Renal pelvis (tissue), 3 donors: ENCODE data around the gene CBFB. TPM values are rescaled to one million over a fixed set of nuclear protein-coding genes. Genes with fewer than 3 reads are reported as not detected.

Experiments
- polyA plus RNA-seq, 3 donors: library from polyadenylated mRNA; unstranded; fragments of 120-200 nt; gene quantifications; one replicate each; pipeline ENCODE4 v1.2.1, GENCODE V29; 2013; ENCODE audit not compliant: insufficient read length in 3 of 3

Gene CBFB
- polyA plus RNA-seq, 3 donors, result 65.4 to 70.1 (median 67.9) TPM

Other genes starting within 250 kb of the CBFB start
- under 1 TPM in 1 of 3 donors, not detected in 2; 0.18 TPM for gene TERB1, start 227.6 kb upstream of the CBFB start, polyA plus RNA-seq
- 10 to 100 TPM; 68.2 to 95.4 (median 90.5) TPM for gene NAE1, start 198.2 kb upstream of the CBFB start, polyA plus RNA-seq
- gene CA7, start 184.7 kb upstream of the CBFB start, polyA plus RNA-seq, result under 1 TPM; 0.16 to 0.73 (median 0.61) TPM
- gene PDP2, start 148.6 kb upstream of the CBFB start, polyA plus RNA-seq, result 10 to 100 TPM; 12.2 to 16.1 (median 14.3) TPM
- gene CDH16, start 110.3 kb upstream of the CBFB start, polyA plus RNA-seq, result 100 to 1,000 TPM; 267 to 319 (median 317) TPM
- 1 to 10 TPM; 2.4 to 3.3 (median 2.8) TPM for gene RRAD, start 103.6 kb upstream of the CBFB start, polyA plus RNA-seq
- 100 to 1,000 TPM in 1 of 3 donors, 10 to 100 TPM in 2; 95.1 to 102 (median 99.3) TPM for gene CIAO2B, start 94.7 kb upstream of the CBFB start, polyA plus RNA-seq
- gene CES2, start 93.6 kb upstream of the CBFB start, polyA plus RNA-seq, result 10 to 100 TPM; 42.7 to 50.2 (median 45.3) TPM
- gene CES3, start 67.9 kb upstream of the CBFB start, polyA plus RNA-seq, result 1 to 10 TPM; 2.4 to 4.6 (median 4.1) TPM
- gene CES4A, start 40.6 kb upstream of the CBFB start, polyA plus RNA-seq, result 10 to 100 TPM in 2 of 3 donors, 1 to 10 TPM in 1; 7.3 to 13.1 (median 12.2) TPM
- 10 to 100 TPM; 20.7 to 29.5 (median 28.7) TPM for gene PHAF1, start 80.8 kb downstream of the CBFB start, polyA plus RNA-seq
- 10 to 100 TPM in 1 of 3 donors, 1 to 10 TPM in 2; 8.1 to 11.9 (median 8.2) TPM for gene B3GNT9, start 121.8 kb downstream of the CBFB start, polyA plus RNA-seq
- gene TRADD, start 130.8 kb downstream of the CBFB start, polyA plus RNA-seq, result 1 to 10 TPM; 6.4 to 6.9 (median 6.6) TPM
- 1 to 10 TPM; 1.4 to 2.9 (median 2.2) TPM for gene FBXL8, start 130.8 kb downstream of the CBFB start, polyA plus RNA-seq
- 1 to 10 TPM; 1.2 to 3.1 (median 2.9) TPM for gene HSF4, start 135.6 kb downstream of the CBFB start, polyA plus RNA-seq
- gene NOL3, start 141.4 kb downstream of the CBFB start, polyA plus RNA-seq, result 1 to 10 TPM; 4.1 to 9.5 (median 7.6) TPM
- 10 to 100 TPM; 34.7 to 53.0 (median 50.1) TPM for gene MATCAP1, start 154.8 kb downstream of the CBFB start, polyA plus RNA-seq
- 1 to 10 TPM; 6.5 to 7.2 (median 6.7) TPM for gene EXOC3L1, start 161.0 kb downstream of the CBFB start, polyA plus RNA-seq
- gene E2F4, start 163.0 kb downstream of the CBFB start, polyA plus RNA-seq, result 10 to 100 TPM; 65.5 to 72.7 (median 65.9) TPM
- 1 to 10 TPM; 6.7 to 7.0 (median 6.9) TPM for gene ELMO3, start 170.0 kb downstream of the CBFB start, polyA plus RNA-seq
- gene TMEM208, start 198.0 kb downstream of the CBFB start, polyA plus RNA-seq, result 10 to 100 TPM; 40.1 to 49.4 (median 45.5) TPM
- 10 to 100 TPM; 45.1 to 48.9 (median 47.5) TPM for gene FHOD1, start 218.3 kb downstream of the CBFB start, polyA plus RNA-seq
- 1 to 10 TPM; 2.7 to 6.3 (median 5.6) TPM for gene SLC9A5, start 219.8 kb downstream of the CBFB start, polyA plus RNA-seq